ENCODE results near the gene HCRTR2.

Gene HCRTR2

DNA sequence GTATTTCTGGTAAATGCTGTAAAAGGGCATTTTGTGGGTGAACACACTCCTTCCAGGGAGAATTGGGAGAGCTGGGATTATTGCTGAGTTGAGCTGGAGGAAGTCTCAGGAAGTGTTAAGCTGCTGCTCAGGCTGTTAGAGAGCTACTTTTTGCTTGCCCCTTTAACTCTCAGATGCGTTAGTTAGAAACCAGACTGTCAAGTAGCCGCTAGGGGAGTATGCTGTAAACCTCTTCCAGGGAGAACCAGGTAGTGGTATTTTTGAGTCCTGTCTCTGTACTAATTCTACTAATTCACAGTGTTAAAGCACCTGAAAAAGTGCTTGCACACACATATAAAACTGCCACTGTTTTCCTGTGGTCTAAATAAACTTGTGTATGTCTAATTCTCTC lies 146.4 kb downstream of the HCRTR2 start:
- no peak for DNase-seq (ENCODE audit: extremely low read depth in 1 of 2, low read depth in 1 of 2)

DNA sequence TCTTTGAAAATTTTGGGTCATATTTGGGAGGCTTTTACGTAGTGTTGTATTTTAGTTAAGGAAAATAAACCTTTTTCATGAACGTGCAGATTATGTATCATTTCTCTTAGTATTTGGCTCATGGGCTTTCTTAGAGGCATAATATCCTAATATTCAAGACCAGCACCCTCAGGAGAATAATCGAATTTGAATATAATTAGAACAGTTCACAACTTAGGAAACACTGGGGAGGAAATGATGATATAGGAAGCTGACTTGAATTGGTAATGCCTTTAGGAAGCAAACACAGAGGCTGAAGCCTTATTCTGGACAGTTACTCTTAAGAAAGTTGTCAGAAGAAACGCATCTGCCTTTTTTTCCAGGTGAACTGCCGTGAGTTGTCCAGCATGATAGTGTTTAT lies 152.9 kb downstream of the HCRTR2 start, which contains the start of gene GFRAL:
TSS of gene GFRAL (plus strand) at position 301 of the 400 bp plus-strand sequence. CDS start at position 387, 86 bp downstream.
- no peak for DNase-seq (ENCODE audit: extremely low read depth in 1 of 2, low read depth in 1 of 2)

Measured in stimulated activated CD8-positive, alpha-beta memory T cell treated with anti-CD3 and anti-CD28 coated beads, Interleukin-7, amount 100 ng/mL, for 48 hours (primary cell).